Tibial nerve (tissue), 4 donors: Measurements from ENCODE around the gene PLEKHA7. TPM values are rescaled to one million over a fixed set of nuclear protein-coding genes. Genes with fewer than 3 reads are reported as not detected.
A peak's percentile ranks its signal among the peaks of the same experiment; 100 is the strongest.

ENCODE experiments used
- DNase-seq, 2 donors: peaks; one replicate each; pipeline ENCODE4 v3.0.0-alpha.2; 2019; ENCODE audit warnings: low spot score in 2 of 2
- H3K27ac ChIP-seq, 4 donors: fragments of 200-600 bp; sonication (generic) in 3 of 4; one replicate each; pipeline ENCODE4 v1.5.1; 2017 to 2019; ENCODE audit warnings: mild to moderate bottlenecking in 1 of 4
- H3K27me3 ChIP-seq, 2 donors: fragments of 200-600 bp; sonication (generic) in 1 of 2; one replicate each; pipeline versions ENCODE4 v1.5.1 to v1.6.0; 2017 to 2019
- H3K36me3 ChIP-seq, 3 donors: fragments of 200-600 bp; sonication (generic); one replicate each; pipeline ENCODE4 v1.5.1; 2018 to 2019
- H3K4me1 ChIP-seq, 4 donors: fragments of 200-600 bp; sonication (generic) in 3 of 4; one replicate each; pipeline ENCODE4 v1.5.1; 2017 to 2019
- H3K4me3 ChIP-seq, 4 donors: fragments of 200-600 bp; sonication (generic) in 3 of 4; one replicate each; pipeline ENCODE4 v1.5.1; 2017 to 2019; ENCODE audit warnings: mild to moderate bottlenecking in 1 of 4, moderate library complexity in 1 of 4
- H3K9me3 ChIP-seq, 4 donors: fragments of 200-600 bp; sonication (generic) in 3 of 4; one replicate each; pipeline ENCODE4 v1.5.1; 2017 to 2019
- EP300 ChIP-seq, 2 donors: sonication (generic); formaldehyde crosslinking; IDR thresholded peaks; one replicate each; pipeline ENCODE4 v1.6.1; 2017; ENCODE audit warnings: antibody characterized with exemption in 2 of 2, mild to moderate bottlenecking in 1 of 2
- POLR2A ChIP-seq, 2 donors: fragments of 450-650 bp; IDR thresholded peaks; one replicate each; pipeline ENCODE4 v1.6.1; 2017; ENCODE audit warnings: antibody characterized with exemption in 2 of 2, mild to moderate bottlenecking in 2 of 2, moderate library complexity in 2 of 2
- WGBS, 2 donors: methylation state at CpG; one replicate each; pipeline ENCODE4 v1.1.5; 2018; 5-methylcytosine and 5-hydroxymethylcytosine counted together
- total RNA-seq, 4 donors: library from RNA; depleted of rRNA; stranded (reverse); fragments of >200 nt; gene quantifications; one replicate each; pipeline ENCODE4 v1.1.0, GENCODE V29; 2016
- TF ChIP-seq, protein P1 (sequence below), 5 experiments: fragments of 200-600 bp in 3 of 5; fragments of 450-650 bp in 2 of 5; sonication (generic) in 3 of 5; IDR thresholded peaks; one replicate each; pipeline ENCODE4 v1.5.1; 2016 to 2019; ENCODE audit warnings: antibody characterized with exemption in 5 of 5, mild to moderate bottlenecking in 3 of 5, moderate library complexity in 2 of 5

The PLEKHA7 gene
- total RNA-seq, 4 donors from 2014 or later, result 41.6 to 56.7 (median 50.1) TPM

DNA sequence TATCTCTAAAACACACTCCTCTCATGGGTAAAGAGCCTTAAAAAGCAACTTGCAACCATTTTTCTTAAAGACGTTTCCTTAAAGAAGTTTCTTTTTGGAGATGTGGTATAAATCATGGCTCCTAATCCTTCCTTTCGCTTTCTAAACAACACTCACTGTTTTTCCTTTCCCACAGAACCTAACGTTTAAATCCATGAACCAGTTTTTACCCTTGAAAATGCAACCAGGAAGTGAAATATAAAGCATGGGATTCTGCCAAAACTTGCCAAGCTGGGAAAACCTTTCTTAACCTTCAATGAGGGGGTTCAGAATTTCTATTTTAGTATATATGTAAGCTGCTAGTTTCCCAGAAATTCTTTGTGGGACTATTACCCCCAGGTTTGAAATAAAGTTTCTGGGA, 8.6 kb downstream of the PLEKHA7 start:
- Histone ChIP-seq H3K4me3 (no peak overlapping the region), H3K9me3 (no peaks in the 10 kb centered on the region), H3K4me1 (peaks cover 0 to 5% (median 0%) of the 10 kb centered on the region in 4 donors), H3K27me3 (no peaks in the 10 kb centered on the region), H3K27ac (peak overlapping the region in 2 of 4 donors; percentile 44 to 54), H3K36me3 (peaks cover 0 to 3% (median 0%) of the 10 kb centered on the region in 3 donors)
- TF ChIP-seq EP300 (IDR thresholded peaks at IDR 0.05) (no peak), POLR2A (IDR thresholded peaks at IDR 0.05) (no peak)
- TF ChIP-seq, protein P1, sequence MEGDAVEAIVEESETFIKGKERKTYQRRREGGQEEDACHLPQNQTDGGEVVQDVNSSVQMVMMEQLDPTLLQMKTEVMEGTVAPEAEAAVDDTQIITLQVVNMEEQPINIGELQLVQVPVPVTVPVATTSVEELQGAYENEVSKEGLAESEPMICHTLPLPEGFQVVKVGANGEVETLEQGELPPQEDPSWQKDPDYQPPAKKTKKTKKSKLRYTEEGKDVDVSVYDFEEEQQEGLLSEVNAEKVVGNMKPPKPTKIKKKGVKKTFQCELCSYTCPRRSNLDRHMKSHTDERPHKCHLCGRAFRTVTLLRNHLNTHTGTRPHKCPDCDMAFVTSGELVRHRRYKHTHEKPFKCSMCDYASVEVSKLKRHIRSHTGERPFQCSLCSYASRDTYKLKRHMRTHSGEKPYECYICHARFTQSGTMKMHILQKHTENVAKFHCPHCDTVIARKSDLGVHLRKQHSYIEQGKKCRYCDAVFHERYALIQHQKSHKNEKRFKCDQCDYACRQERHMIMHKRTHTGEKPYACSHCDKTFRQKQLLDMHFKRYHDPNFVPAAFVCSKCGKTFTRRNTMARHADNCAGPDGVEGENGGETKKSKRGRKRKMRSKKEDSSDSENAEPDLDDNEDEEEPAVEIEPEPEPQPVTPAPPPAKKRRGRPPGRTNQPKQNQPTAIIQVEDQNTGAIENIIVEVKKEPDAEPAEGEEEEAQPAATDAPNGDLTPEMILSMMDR (IDR thresholded peaks at IDR 0.05), result no peak
- DNase-seq, result no peak
- WGBS, 2 donors, result 12 to 13% methylated on average over 3 of the region's 3 CpGs

DNA sequence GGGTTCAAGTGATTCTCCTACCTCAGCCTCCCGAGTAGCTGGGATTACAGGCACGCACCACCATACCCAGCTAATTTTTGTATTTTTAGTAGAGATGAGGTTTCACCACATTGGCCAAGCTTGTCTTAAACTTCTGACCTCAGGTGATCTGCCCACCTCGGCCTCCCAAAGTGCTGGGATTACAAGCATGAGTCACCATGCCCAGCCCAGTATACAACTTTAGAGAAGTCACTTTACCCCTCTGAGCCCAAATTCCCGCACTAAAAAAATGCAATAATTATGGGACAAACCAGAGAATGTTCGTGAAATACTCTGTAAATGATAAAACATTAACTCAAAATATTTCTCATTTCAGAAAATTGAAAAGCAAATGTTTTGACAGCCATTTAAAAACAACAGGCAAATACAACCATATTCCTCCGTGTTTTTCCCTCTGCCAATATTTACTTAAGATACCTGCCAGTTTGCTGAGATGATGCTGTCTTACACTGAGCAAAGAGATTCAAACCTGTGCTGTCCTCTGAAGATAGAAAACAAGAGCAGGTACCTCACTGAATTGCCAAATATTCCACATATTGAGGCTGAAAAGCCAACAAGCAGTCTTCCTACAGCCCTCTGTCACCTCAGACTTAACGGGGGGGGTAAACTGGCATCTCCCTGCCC, 9.6 kb downstream of the PLEKHA7 start:
- H3K36me3 ChIP-seq, result peaks cover 0 to 3% (median 0%) of the 10 kb centered on the region in 3 donors
- 75 to 79% methylated on average over 7 of the region's 7 CpGs for WGBS, 2 donors
- TF ChIP-seq EP300 (IDR thresholded peaks at IDR 0.05) (no peak), POLR2A (IDR thresholded peaks at IDR 0.05) (no peak)
- TF ChIP-seq, protein P1 (IDR thresholded peaks at IDR 0.05), result no peak
- H3K4me3 ChIP-seq, result no peak overlapping the region
- DNase-seq, result no peak
- no peaks in the 10 kb centered on the region for H3K9me3 ChIP-seq
- H3K27ac ChIP-seq, result no peak overlapping the region
- H3K4me1 ChIP-seq, result peaks cover 0 to 14% (median 0%) of the 10 kb centered on the region in 4 donors
- no peaks in the 10 kb centered on the region for H3K27me3 ChIP-seq

DNA sequence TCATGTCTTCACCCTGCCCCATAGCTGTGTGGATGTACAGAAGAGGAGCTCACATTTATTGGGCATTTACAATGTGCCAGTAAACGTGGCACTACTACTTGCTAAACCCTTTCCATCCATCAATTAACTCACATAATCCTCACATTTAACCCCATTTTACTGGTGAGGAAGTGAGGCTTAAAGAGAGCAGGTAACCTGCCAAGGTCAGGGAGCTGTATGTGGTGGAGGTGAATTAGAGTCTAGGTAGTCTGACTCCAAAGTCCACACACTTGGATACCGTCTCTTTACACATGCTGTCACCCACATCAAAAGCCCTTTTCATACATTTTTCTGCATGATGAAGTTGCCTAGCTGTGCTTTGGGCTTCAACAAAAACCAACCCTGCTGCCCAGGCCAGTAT, 10.8 kb downstream of the PLEKHA7 start:
- TF ChIP-seq POLR2A (IDR thresholded peaks at IDR 0.05), result no peak
- TF ChIP-seq, protein P1 (IDR thresholded peaks at IDR 0.05), result no peak
- no peak for TF ChIP-seq EP300 (IDR thresholded peaks at IDR 0.05)
- no peaks in the 10 kb centered on the region for H3K27me3 ChIP-seq
- peaks cover 0 to 15% (median 0%) of the 10 kb centered on the region in 4 donors for H3K4me1 ChIP-seq
- no peaks in the 10 kb centered on the region for H3K9me3 ChIP-seq
- WGBS, 2 donors, result 51 to 60% methylated on average over 2 of the region's 2 CpGs
- no peak overlapping the region for H3K4me3 ChIP-seq
- H3K36me3 ChIP-seq, result peaks cover 0 to 3% (median 0%) of the 10 kb centered on the region in 3 donors
- no peak for DNase-seq
- H3K27ac ChIP-seq, result no peak overlapping the region

DNA sequence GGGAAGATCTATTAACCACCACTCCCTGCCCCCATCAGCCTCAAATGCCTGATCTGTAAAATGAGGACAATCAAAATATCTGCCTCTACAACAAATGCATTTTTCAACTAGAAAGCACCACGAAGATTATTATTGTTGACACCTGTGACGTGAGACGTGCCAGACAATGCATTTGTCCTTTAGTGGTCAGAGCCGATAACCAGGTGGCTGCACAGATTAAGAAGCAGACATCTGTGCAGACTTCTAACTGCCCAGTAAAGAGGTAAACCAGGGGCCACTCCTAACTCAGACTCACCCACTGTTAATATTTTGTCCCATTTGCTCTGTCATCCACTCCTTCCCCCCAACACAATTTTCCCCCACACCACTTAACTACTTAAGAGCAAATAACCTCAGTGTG, 11.7 kb downstream of the PLEKHA7 start:
- no peaks in the 10 kb centered on the region for H3K9me3 ChIP-seq
- DNase-seq, result no peak
- no peaks in the 10 kb centered on the region for H3K36me3 ChIP-seq
- H3K27ac ChIP-seq, result no peak overlapping the region
- peaks cover 0 to 16% (median 0%) of the 10 kb centered on the region in 4 donors for H3K4me1 ChIP-seq
- H3K4me3 ChIP-seq, result no peak overlapping the region
- WGBS, 2 donors, result 91 to 92% methylated on average over 4 of the region's 4 CpGs
- no peak for TF ChIP-seq POLR2A (IDR thresholded peaks at IDR 0.05)
- TF ChIP-seq, protein P1 (IDR thresholded peaks at IDR 0.05), result no peak
- no peak for TF ChIP-seq EP300 (IDR thresholded peaks at IDR 0.05)
- no peaks in the 10 kb centered on the region for H3K27me3 ChIP-seq

DNA sequence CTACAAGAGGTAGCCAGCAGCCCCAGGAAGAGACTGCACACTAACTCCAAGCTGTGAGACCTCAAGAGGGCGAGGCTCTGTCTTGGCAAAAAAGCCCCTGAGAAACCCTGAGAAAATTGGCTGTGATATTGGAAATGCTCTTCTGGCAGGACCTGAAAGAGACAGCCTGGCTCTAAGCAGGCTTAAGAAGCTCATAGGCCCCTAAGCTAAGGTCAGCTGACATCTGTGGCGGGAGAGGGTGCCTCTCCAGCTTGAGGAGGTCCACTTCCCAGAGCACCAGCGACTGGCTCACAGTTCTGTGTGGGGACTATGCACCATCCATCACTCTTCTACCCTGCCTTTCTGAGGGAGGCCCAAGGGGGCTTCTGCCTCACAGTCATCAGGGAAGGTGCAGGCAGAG, 12.4 kb downstream of the PLEKHA7 start:
- 81 to 90% methylated on average over 3 of the region's 3 CpGs for WGBS, 2 donors
- TF ChIP-seq POLR2A (IDR thresholded peaks at IDR 0.05) (no peak), EP300 (IDR thresholded peaks at IDR 0.05) (no peak)
- TF ChIP-seq, protein P1 (IDR thresholded peaks at IDR 0.05), result no peak
- Histone ChIP-seq H3K4me1 (peaks cover 0 to 24% (median 3%) of the 10 kb centered on the region in 4 donors), H3K4me3 (no peak overlapping the region), H3K36me3 (no peaks in the 10 kb centered on the region), H3K9me3 (no peaks in the 10 kb centered on the region), H3K27ac (no peak overlapping the region), H3K27me3 (no peaks in the 10 kb centered on the region)
- DNase-seq, result no peak
